Esophagus squamous epithelium (tissue), 4 donors: Measurements from ENCODE around the gene PRKCE.

Experiments used
- POLR2A ChIP-seq, 4 donors: fragments of 450-650 bp; IDR thresholded peaks; one replicate each; pipeline ENCODE4 v1.6.1; 2017; ENCODE audit warnings: antibody characterized with exemption in 4 of 4, mild to moderate bottlenecking in 4 of 4, moderate library complexity in 3 of 4
- TF ChIP-seq, protein P1 (sequence below), 6 experiments: fragments of 450-650 bp in 4 of 6; fragments of 200-600 bp in 2 of 6; sonication (generic) in 2 of 6; IDR thresholded peaks; one replicate each; pipeline ENCODE4 v1.5.1; 2016 to 2019; ENCODE audit warnings: antibody characterized with exemption in 6 of 6, mild to moderate bottlenecking in 4 of 6, moderate library complexity in 4 of 6

DNA sequence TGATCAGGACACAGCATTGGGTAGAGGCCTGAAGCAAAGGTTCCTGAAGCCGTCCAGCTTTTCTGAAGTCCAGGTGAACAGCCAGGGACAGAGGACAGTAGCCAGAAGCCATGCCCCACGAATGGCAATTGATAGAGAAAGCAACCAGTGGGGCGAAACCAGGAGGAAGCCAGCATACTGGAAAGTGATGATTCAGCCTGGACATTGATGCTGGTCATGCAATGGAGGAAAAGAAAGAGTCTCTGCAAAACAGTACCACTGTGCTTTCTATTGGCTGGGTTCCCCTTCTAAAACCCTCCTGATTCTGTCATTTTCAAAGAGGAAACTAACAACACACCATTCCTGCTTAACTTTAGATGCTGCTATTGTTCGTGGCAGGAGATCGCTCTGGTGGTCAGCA is 424.4 kb downstream of the PRKCE start:
- TF ChIP-seq, protein P1, sequence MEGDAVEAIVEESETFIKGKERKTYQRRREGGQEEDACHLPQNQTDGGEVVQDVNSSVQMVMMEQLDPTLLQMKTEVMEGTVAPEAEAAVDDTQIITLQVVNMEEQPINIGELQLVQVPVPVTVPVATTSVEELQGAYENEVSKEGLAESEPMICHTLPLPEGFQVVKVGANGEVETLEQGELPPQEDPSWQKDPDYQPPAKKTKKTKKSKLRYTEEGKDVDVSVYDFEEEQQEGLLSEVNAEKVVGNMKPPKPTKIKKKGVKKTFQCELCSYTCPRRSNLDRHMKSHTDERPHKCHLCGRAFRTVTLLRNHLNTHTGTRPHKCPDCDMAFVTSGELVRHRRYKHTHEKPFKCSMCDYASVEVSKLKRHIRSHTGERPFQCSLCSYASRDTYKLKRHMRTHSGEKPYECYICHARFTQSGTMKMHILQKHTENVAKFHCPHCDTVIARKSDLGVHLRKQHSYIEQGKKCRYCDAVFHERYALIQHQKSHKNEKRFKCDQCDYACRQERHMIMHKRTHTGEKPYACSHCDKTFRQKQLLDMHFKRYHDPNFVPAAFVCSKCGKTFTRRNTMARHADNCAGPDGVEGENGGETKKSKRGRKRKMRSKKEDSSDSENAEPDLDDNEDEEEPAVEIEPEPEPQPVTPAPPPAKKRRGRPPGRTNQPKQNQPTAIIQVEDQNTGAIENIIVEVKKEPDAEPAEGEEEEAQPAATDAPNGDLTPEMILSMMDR (IDR thresholded peaks at IDR 0.05): no peak
- TF ChIP-seq POLR2A (IDR thresholded peaks at IDR 0.05): no peak
